Right lobe of liver (tissue), 4 donors: Measurements from ENCODE around the gene SLC25A44.

Source experiments
- POLR2A ChIP-seq: fragments of 450-650 bp; IDR thresholded peaks from one replicate; pipeline ENCODE4 v1.6.1; 2017; ENCODE audit warnings: antibody characterized with exemption, mild to moderate bottlenecking
- TF ChIP-seq, protein P1 (sequence below), 4 donors: fragments of 200-600 bp in 3 of 4; fragments of 450-650 bp in 1 of 4; IDR thresholded peaks; one replicate each; pipeline versions ENCODE4 v1.5.1 to v1.8.0; 2016 to 2022; ENCODE audit warnings: antibody characterized with exemption in 4 of 4, mild to moderate bottlenecking in 2 of 4
- donor health status: DM: no; HTN: no; CAD: no.
- donor health status: DM: no; HTN: no; CAD: no.
- donor health status: DM: no; HTN: yes; CAD: no.

DNA sequence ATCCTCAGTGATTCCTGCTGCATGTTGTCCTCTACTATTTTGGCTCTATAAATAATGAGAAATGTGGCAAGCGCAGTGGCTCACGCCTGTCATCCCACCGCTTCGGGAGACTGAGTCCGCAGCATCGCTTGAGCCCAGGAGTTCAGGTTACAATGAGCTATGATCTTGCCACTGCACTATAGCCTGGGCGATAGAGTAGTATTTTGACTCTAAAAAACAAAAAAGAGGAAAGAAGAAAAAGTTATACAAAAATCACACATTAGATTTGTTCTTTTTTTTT lies 756 bp upstream of the SLC25A44 start:
- TF ChIP-seq, protein P1, sequence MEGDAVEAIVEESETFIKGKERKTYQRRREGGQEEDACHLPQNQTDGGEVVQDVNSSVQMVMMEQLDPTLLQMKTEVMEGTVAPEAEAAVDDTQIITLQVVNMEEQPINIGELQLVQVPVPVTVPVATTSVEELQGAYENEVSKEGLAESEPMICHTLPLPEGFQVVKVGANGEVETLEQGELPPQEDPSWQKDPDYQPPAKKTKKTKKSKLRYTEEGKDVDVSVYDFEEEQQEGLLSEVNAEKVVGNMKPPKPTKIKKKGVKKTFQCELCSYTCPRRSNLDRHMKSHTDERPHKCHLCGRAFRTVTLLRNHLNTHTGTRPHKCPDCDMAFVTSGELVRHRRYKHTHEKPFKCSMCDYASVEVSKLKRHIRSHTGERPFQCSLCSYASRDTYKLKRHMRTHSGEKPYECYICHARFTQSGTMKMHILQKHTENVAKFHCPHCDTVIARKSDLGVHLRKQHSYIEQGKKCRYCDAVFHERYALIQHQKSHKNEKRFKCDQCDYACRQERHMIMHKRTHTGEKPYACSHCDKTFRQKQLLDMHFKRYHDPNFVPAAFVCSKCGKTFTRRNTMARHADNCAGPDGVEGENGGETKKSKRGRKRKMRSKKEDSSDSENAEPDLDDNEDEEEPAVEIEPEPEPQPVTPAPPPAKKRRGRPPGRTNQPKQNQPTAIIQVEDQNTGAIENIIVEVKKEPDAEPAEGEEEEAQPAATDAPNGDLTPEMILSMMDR (IDR thresholded peaks at IDR 0.05) = no peak
- no peak for TF ChIP-seq POLR2A
